ENCODE measurements around the gene ZNF208.

Gene ZNF208

DNA sequence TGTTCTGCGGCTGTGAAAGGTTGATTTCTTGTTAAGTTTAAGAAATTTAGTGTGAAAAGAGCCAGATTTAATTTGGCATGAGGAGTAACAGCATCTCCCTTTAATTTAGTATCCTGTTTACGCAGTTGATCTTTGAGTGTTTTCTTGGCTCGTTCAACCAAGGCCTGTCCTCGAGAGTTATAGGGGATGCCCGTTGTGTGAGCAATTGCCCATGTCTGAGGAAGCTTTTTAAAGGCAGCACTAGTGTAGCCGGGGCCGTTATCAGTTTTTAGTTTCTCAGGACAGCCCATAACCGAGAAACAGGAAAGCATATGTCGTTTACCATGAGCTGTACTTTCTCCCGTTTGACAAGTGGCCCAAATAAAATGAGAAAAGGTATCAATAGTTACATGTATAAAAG lies 127.2 kb downstream of the ZNF208 start:
- peak; percentile 5 for DNase-seq
